ENCODE data around the gene FBXO47. TPM values are rescaled to one million over a fixed set of nuclear protein-coding genes. Genes with fewer than 3 reads are reported as not detected.

Gene FBXO47
- total and polyA plus RNA-seq, 10 of the 15 experiments (the other 5 are each of a cell fraction or from before 2014, with no cell fraction given) = 0.04 to 0.06 (median 0.06) TPM; not detected in 7

DNA sequence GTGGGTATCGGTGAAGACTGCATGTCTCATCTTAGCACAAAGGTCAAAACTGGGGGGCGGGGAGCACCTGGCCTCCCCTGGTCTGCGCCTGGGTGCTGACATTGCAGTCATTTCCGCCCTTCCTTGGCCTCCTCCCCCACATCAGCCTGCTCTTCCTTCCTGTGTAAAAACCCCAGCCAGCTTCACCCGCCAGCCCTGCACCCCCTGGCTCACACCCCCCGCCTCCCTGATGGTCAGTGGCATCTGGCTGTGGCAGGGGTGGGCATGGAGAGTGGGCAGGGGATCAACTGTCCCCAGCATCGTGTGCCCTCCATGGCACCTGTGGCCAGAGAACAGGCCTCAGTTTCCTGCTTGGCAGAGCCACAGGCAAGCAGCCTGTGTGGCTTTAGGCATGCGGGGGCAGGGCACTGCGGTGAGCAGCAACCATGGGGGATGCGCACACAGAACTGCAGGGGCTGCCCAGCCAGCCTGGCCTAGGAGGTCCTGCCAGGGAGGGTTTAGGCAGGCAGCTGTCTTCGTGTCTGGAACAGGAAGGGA is 68.3 kb downstream of the FBXO47 start (continued):
- TF ChIP-seq, protein P1, sequence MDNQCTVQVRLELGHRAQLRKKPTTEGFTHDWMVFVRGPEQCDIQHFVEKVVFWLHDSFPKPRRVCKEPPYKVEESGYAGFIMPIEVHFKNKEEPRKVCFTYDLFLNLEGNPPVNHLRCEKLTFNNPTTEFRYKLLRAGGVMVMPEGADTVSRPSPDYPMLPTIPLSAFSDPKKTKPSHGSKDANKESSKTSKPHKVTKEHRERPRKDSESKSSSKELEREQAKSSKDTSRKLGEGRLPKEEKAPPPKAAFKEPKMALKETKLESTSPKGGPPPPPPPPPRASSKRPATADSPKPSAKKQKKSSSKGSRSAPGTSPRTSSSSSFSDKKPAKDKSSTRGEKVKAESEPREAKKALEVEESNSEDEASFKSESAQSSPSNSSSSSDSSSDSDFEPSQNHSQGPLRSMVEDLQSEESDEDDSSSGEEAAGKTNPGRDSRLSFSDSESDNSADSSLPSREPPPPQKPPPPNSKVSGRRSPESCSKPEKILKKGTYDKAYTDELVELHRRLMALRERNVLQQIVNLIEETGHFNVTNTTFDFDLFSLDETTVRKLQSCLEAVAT (IDR thresholded peaks at IDR 0.05) = no peak; the same call in 1 of the 2 replicates
- TF ChIP-seq SMARCA5 (IDR thresholded peaks at IDR 0.05) (no peak; the same call in 1 of the 2 replicates), ZZZ3 (IDR thresholded peaks at IDR 0.05; ENCODE audit: control insufficient read depth, insufficient read length, low read depth) (no peak), RAD21 (IDR thresholded peaks at IDR 0.05; ENCODE audit: insufficient read depth, low read depth, low read length) (no peak), KAT2A (conservative IDR thresholded peaks at IDR 0.05; ENCODE audit: control insufficient read depth, low read depth, low read length) (no peak), JUND (IDR thresholded peaks at IDR 0.05; ENCODE audit: low read depth, low read length) (no peak), IRF4 (IDR thresholded peaks at IDR 0.05; ENCODE audit: low read depth, low read length) (0 out of 2 replicates have a peak, but pooled peaks have one; percentile 9), KDM1A (IDR thresholded peaks at IDR 0.05; ENCODE audit: borderline replicate concordance) (no peak), SRF (IDR thresholded peaks at IDR 0.05; ENCODE audit: low read depth in 2 of 2, low read length in 2 of 2) (0 out of 4 replicates have a peak, but pooled peaks of 1 of the 2 experiments have one; percentile 17), RUNX3 (IDR thresholded peaks at IDR 0.05; ENCODE audit: low read length) (peak; percentile 88), MYC (IDR thresholded peaks at IDR 0.05; ENCODE audit: insufficient read depth, insufficient read length, insufficient replicate concordance, low read length, severe bottlenecking) (no peak), GABPA (IDR thresholded peaks at IDR 0.05; ENCODE audit: low read depth) (peak; percentile 77), POU2F2 (IDR thresholded peaks at IDR 0.05; ENCODE audit: borderline replicate concordance, low read depth, low read length) (no peak), TARDBP (IDR thresholded peaks at IDR 0.05; ENCODE audit: borderline replicate concordance) (peak; percentile 66; the same call in 1 of the 2 replicates), EZH2 (IDR thresholded peaks at IDR 0.05; ENCODE audit: borderline replicate concordance, control insufficient read depth, low read depth, low read length) (no peak), ZNF24 (IDR thresholded peaks at IDR 0.05) (no peak), RCOR1 (conservative IDR thresholded peaks at IDR 0.05; ENCODE audit: low read depth, low read length) (no peak), NFYB (IDR thresholded peaks at IDR 0.05; ENCODE audit: insufficient read depth, low read depth, low read length) (no peak), NFIC (IDR thresholded peaks at IDR 0.05; ENCODE audit: low read depth, low read length) (peak; percentile 79), FOXK2 (IDR thresholded peaks at IDR 0.05) (no peak), ZNF274 (IDR thresholded peaks at IDR 0.05; ENCODE audit: insufficient read depth, insufficient read length) (no peak), BRCA1 (IDR thresholded peaks at IDR 0.05; ENCODE audit: low read depth, low read length) (no peak), BACH1 (IDR thresholded peaks at IDR 0.05; ENCODE audit: borderline replicate concordance) (no peak)
- TF ChIP-seq, protein P2, sequence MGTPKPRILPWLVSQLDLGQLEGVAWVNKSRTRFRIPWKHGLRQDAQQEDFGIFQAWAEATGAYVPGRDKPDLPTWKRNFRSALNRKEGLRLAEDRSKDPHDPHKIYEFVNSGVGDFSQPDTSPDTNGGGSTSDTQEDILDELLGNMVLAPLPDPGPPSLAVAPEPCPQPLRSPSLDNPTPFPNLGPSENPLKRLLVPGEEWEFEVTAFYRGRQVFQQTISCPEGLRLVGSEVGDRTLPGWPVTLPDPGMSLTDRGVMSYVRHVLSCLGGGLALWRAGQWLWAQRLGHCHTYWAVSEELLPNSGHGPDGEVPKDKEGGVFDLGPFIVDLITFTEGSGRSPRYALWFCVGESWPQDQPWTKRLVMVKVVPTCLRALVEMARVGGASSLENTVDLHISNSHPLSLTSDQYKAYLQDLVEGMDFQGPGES (IDR thresholded peaks at IDR 0.05) = no peak
- TF ChIP-seq, protein P3, sequence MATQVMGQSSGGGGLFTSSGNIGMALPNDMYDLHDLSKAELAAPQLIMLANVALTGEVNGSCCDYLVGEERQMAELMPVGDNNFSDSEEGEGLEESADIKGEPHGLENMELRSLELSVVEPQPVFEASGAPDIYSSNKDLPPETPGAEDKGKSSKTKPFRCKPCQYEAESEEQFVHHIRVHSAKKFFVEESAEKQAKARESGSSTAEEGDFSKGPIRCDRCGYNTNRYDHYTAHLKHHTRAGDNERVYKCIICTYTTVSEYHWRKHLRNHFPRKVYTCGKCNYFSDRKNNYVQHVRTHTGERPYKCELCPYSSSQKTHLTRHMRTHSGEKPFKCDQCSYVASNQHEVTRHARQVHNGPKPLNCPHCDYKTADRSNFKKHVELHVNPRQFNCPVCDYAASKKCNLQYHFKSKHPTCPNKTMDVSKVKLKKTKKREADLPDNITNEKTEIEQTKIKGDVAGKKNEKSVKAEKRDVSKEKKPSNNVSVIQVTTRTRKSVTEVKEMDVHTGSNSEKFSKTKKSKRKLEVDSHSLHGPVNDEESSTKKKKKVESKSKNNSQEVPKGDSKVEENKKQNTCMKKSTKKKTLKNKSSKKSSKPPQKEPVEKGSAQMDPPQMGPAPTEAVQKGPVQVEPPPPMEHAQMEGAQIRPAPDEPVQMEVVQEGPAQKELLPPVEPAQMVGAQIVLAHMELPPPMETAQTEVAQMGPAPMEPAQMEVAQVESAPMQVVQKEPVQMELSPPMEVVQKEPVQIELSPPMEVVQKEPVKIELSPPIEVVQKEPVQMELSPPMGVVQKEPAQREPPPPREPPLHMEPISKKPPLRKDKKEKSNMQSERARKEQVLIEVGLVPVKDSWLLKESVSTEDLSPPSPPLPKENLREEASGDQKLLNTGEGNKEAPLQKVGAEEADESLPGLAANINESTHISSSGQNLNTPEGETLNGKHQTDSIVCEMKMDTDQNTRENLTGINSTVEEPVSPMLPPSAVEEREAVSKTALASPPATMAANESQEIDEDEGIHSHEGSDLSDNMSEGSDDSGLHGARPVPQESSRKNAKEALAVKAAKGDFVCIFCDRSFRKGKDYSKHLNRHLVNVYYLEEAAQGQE (IDR thresholded peaks at IDR 0.05; ENCODE audit: low read depth, low read length) = no peak
- TF ChIP-seq, protein P4, sequence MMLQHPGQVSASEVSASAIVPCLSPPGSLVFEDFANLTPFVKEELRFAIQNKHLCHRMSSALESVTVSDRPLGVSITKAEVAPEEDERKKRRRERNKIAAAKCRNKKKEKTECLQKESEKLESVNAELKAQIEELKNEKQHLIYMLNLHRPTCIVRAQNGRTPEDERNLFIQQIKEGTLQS (IDR thresholded peaks at IDR 0.05; ENCODE audit: borderline replicate concordance, extremely low read depth, low read depth, low read length) = no peak
